ENCODE measurements around the gene ANKRD62. TPM values are rescaled to one million over a fixed set of nuclear protein-coding genes. Genes with fewer than 3 reads are reported as not detected.
"Not testable (repeated sequence)": the region's sequence is repeated elsewhere in the genome, so short reads cannot be mapped to it uniquely, and the experiment has no call there.

The ANKRD62 gene
- total RNA-seq, 2 donors from 2014 or later = 13.0 to 14.2 TPM

DNA sequence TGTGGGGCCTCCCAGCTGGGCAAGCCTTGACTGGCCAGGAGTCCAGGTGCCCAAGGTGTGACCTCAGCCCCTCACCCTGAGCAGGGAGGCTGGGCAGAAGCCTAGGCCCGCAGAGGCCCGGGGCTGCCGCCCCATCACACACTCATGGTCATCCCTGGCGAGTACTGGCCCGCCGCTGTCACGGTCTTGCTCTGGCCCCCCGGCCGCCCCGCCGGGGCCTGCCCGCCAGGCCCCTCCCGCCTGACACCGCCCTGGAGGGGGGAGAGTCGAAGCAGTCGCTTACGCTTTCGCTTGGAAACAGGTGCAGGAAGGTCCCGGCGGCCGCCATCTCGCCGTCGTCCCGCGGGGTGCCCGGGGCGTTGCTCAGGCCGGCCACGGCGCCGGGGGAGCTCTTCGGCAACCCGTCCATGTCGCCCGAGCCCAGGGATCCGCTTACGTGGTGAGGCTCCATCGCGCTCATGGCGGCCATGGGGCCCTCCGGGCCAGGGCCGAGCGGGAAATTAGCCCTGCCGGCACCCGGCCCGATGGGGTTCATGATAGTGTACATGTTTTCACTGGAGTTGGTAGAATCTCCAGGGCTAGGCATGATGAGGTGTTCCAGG lies 26.6 kb upstream of the ANKRD62 start:
- WGBS, 2 donors = 97% methylated on average over 24 to 42 of the region's 47 CpGs
- intact Hi-C loops (cut with DNase I) = no loop called here
- Histone ChIP-seq H3K9me3 (no peaks in the 10 kb centered on the region), H3K4me3 (no peak overlapping the region), H3K27me3 (no peaks in the 10 kb centered on the region), H3K36me3 (replicated peaks in 1 of 2; ENCODE audit: insufficient read depth in 1 of 2, low read depth in 2 of 2) (no peaks in the 10 kb centered on the region), H3K27ac (no peak overlapping the region), H3K4me1 (no peaks in the 10 kb centered on the region)
- TF ChIP-seq, protein P1, sequence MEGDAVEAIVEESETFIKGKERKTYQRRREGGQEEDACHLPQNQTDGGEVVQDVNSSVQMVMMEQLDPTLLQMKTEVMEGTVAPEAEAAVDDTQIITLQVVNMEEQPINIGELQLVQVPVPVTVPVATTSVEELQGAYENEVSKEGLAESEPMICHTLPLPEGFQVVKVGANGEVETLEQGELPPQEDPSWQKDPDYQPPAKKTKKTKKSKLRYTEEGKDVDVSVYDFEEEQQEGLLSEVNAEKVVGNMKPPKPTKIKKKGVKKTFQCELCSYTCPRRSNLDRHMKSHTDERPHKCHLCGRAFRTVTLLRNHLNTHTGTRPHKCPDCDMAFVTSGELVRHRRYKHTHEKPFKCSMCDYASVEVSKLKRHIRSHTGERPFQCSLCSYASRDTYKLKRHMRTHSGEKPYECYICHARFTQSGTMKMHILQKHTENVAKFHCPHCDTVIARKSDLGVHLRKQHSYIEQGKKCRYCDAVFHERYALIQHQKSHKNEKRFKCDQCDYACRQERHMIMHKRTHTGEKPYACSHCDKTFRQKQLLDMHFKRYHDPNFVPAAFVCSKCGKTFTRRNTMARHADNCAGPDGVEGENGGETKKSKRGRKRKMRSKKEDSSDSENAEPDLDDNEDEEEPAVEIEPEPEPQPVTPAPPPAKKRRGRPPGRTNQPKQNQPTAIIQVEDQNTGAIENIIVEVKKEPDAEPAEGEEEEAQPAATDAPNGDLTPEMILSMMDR (IDR thresholded peaks at IDR 0.05) = no peak
- TF ChIP-seq POLR2A (IDR thresholded peaks at IDR 0.05) = no peak
- ATAC-seq (no peak), DNase-seq (no peak)

DNA sequence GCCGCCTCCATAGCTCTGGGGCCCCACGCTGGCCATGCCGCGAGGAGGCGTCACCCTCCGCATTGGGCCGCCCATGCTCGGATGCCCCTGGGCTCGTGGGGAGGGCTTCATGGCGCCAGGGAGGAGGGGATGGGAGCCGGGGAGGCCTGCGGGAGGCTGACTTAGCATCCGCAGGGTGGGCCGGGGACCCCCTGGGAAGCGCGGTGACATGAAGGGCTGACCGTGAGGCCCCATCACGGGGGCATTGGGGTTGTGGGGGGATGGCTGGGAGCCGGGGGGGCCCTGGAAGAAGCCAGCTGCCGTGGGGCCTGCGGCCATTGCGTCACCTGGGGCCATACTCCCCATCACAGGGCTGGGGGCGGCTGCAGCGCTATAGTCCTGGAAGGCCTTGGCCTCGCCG lies 26.0 kb upstream of the ANKRD62 start:
- H3K27ac ChIP-seq = no peak overlapping the region
- 99% methylated on average over 12 of the region's 26 CpGs; no CpG with 5 or more reads in 1 of the 2 donors for WGBS, 2 donors
- no peak for DNase-seq
- H3K9me3 ChIP-seq = no peaks in the 10 kb centered on the region
- ATAC-seq = no peak
- intact Hi-C loops (cut with DNase I) = no loop called here
- TF ChIP-seq POLR2A (IDR thresholded peaks at IDR 0.05) = no peak
- TF ChIP-seq, protein P1 (IDR thresholded peaks at IDR 0.05) = no peak
- no peaks in the 10 kb centered on the region for H3K36me3 ChIP-seq (replicated peaks in 1 of 2; ENCODE audit: insufficient read depth in 1 of 2, low read depth in 2 of 2)
- no peak overlapping the region for H3K4me3 ChIP-seq
- no peaks in the 10 kb centered on the region for H3K4me1 ChIP-seq
- H3K27me3 ChIP-seq = no peaks in the 10 kb centered on the region

DNA sequence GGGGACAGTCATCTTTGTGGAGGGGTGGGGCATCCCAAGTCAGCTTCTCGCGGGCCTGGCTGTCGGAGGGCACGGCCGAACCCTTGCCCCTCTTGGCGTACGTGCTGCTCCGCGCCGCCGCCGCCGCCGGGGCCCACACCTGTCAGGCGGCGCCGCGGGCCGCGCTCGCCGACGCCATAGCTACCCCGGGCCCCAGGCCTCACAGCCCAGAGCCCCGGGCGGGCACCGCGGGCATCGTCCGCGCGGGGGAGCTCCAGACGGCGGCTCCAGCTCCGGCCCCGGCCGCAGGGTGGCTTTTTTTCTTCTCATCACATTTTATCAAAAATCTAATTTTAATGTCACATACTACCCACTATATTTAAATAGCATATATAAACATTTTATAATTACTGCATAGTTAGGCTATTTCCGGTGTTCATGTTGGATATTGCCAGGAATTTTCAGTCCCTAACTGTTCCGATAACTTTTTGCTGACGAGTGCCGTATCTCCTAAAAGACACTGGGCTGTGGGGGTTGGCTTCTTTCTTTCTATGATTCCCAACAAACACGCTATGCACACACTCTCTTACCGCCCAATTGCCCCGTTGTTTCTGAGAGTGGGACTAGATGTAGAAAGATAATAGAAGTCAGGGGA lies 25.2 kb upstream of the ANKRD62 start:
- ATAC-seq (peak; percentile 40), DNase-seq (peak in 1 of 4 donors; percentile 38)
- H3K36me3 ChIP-seq (replicated peaks in 1 of 2; ENCODE audit: insufficient read depth in 1 of 2, low read depth in 2 of 2); H3K27ac ChIP-seq; H3K4me3 ChIP-seq; H3K4me1 ChIP-seq; H3K9me3 ChIP-seq; intact Hi-C loops (cut with DNase I); H3K27me3 ChIP-seq: not testable (repeated sequence)
- TF ChIP-seq, protein P1 (IDR thresholded peaks at IDR 0.05) = peak in 3 of 7 experiments; percentile 9 to 24 (median 21)
- 70 to 78% methylated on average over 28 to 42 of the region's 44 CpGs for WGBS, 2 donors

DNA sequence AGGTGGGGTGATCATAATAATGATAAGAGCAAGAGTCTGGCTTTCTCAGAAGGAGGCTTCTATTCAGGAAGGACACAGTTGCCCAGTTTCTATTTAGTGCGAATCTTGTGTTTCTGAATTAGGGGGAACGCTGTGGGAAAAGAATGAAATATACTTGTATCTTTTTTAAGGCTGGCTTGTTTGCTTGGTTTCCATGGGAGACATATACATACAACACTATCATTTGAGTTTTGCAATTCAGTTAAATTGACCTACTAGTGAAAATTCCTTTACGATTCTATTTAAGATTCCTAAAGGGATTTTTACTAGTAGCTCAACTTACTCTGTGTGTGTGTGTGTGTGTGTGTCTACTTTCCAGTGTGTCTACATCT lies 24.7 kb upstream of the ANKRD62 start:
- no peak for DNase-seq
- whole genome bisulfite sequencing, 2 donors = 68 to 73% methylated on average over 3 of the region's 3 CpGs
- H3K36me3 ChIP-seq (replicated peaks in 1 of 2; ENCODE audit: insufficient read depth in 1 of 2, low read depth in 2 of 2) = no peaks in the 10 kb centered on the region
- TF ChIP-seq, protein P1 (IDR thresholded peaks at IDR 0.05) = no peak
- TF ChIP-seq POLR2A (IDR thresholded peaks at IDR 0.05) = no peak
- no peaks in the 10 kb centered on the region for H3K27me3 ChIP-seq
- intact Hi-C loops (cut with DNase I) = no loop called here
- H3K9me3 ChIP-seq = no peaks in the 10 kb centered on the region
- no peak for ATAC-seq
- no peaks in the 10 kb centered on the region for H3K4me1 ChIP-seq
- H3K27ac ChIP-seq = no peak overlapping the region
- no peak overlapping the region for H3K4me3 ChIP-seq

DNA sequence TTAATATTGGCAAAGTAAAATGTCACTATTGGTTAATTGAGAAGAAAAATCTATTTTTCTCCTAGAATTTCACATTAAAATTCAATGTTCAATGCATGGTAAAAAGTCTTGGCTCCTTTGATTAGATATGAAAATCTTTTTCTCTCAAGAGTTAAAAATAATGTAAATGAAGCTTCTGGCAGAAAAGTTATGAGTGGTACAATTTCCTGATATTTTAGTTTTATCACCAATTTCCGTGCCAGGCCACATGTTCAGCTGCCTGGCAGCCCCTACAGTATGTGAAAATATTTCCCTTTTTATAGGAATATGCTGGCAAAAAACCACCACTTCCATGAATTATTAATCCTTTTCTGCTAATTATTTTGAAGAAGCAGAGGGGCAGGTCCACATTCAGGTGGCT lies 22.6 kb upstream of the ANKRD62 start:
- DNase-seq; H3K27me3 ChIP-seq; H3K36me3 ChIP-seq (replicated peaks in 1 of 2; ENCODE audit: insufficient read depth in 1 of 2, low read depth in 2 of 2); ATAC-seq; H3K27ac ChIP-seq; H3K9me3 ChIP-seq; H3K4me1 ChIP-seq; H3K4me3 ChIP-seq; intact Hi-C loops (cut with DNase I): not testable (repeated sequence)
- WGBS, 2 donors = 21 to 30% methylated on average over 1 of the region's 1 CpG
